HG02798 (cell line): ENCODE results near the gene TPCN2.

Source experiments
- ATAC-seq: cut with Tn5 transposase; IDR thresholded peaks from one replicate; pipeline ENCODE4 v1.9.1; 2021; ENCODE audit warnings: mild to moderate bottlenecking; ENCODE audit not compliant: unreplicated experiment, poor library complexity

The TPCN2 gene

GRCh38 chr11:69009441-69010211 is 39.1 kb upstream of the TPCN2 start:
- no peak for ATAC-seq

GRCh38 chr11:69010361-69010891 is 38.3 kb upstream of the TPCN2 start:
- no peak for ATAC-seq

- no peak for ATAC-seq
Measured at GRCh38 chr11:69010964-69011623, 37.6 kb upstream of the TPCN2 start.

GRCh38 chr11:69011624-69012091 is 37.1 kb upstream of the TPCN2 start:
- no peak for ATAC-seq

- no peak for ATAC-seq
Measured at GRCh38 chr11:69012092-69013008, 36.4 kb upstream of the TPCN2 start.

- no peak for ATAC-seq
Measured at GRCh38 chr11:69013009-69013951, 35.5 kb upstream of the TPCN2 start, which contains the start of gene MRGPRF. MRGPRF (minus strand) TSS chr11:69013246; CDS start chr11:69009901, 3,345 bp downstream.

- ATAC-seq: no peak
Measured at GRCh38 chr11:69014084-69014851, 34.5 kb upstream of the TPCN2 start.

GRCh38 chr11:69014898-69015549 is 33.7 kb upstream of the TPCN2 start:
- ATAC-seq: no peak

GRCh38 chr11:69017951-69018350 is 30.8 kb upstream of the TPCN2 start:
- ATAC-seq: no peak

GRCh38 chr11:69018924-69019323 is 29.8 kb upstream of the TPCN2 start:
- ATAC-seq: no peak

- no peak for ATAC-seq
Measured at GRCh38 chr11:69022260-69022659, 26.5 kb upstream of the TPCN2 start.

- no peak for ATAC-seq
Measured at GRCh38 chr11:69024509-69024908, 24.2 kb upstream of the TPCN2 start.

GRCh38 chr11:69027704-69028372 is 20.9 kb upstream of the TPCN2 start:
- no peak for ATAC-seq

GRCh38 chr11:69030301-69030700 is 18.4 kb upstream of the TPCN2 start:
- ATAC-seq: no peak

- ATAC-seq: no peak
Measured at GRCh38 chr11:69032833-69033232, 15.9 kb upstream of the TPCN2 start.

GRCh38 chr11:69033431-69033830 is 15.3 kb upstream of the TPCN2 start:
- ATAC-seq: no peak

- no peak for ATAC-seq
Measured at GRCh38 chr11:69034123-69034867, 14.4 kb upstream of the TPCN2 start.
